MG63 (cell line): ENCODE measurements around the gene ACACA. TPM values are rescaled to one million over a fixed set of nuclear protein-coding genes. Genes with fewer than 3 reads are reported as not detected.
"Not testable (repeated sequence)": the region's sequence is repeated elsewhere in the genome, so short reads cannot be mapped to it uniquely, and the experiment has no call there.

Experiments used
- DNase-seq: peaks from one replicate; pipeline ENCODE4 v3.0.0-alpha.2; 2020
- H3K27me3 ChIP-seq: fragments of 250-450 bp; sonication (Bioruptor Pico); 2 replicates; pipeline ENCODE4 v1.5.1; 2020; ENCODE audit warnings: mild to moderate bottlenecking, moderate library complexity
- H3K36me3 ChIP-seq: fragments of 250-450 bp; sonication (Bioruptor Pico); 2 replicates; pipeline ENCODE4 v1.5.1; 2020; ENCODE audit warnings: mild to moderate bottlenecking, moderate library complexity
- H3K4me3 ChIP-seq: fragments of 250-450 bp; sonication (Bioruptor Pico); 2 replicates; pipeline ENCODE4 v1.5.1; 2020; ENCODE audit warnings: mild to moderate bottlenecking, moderate library complexity
- H3K9me3 ChIP-seq: fragments of 250-450 bp; sonication (Bioruptor Pico); 2 replicates; pipeline ENCODE4 v1.5.1; 2020; ENCODE audit warnings: mild to moderate bottlenecking, moderate library complexity
- total RNA-seq: library from RNA; depleted of rRNA; stranded (reverse); fragments of >200 nt; shearing (Covaris generic); gene quantifications from 2 replicates; pipeline ENCODE4 v1.2.3, GENCODE V29; 2014; ENCODE audit warnings: low replicate concordance

ACACA gene
- total RNA-seq, 1 experiment from 2014 or later: 53.7 TPM

DNA sequence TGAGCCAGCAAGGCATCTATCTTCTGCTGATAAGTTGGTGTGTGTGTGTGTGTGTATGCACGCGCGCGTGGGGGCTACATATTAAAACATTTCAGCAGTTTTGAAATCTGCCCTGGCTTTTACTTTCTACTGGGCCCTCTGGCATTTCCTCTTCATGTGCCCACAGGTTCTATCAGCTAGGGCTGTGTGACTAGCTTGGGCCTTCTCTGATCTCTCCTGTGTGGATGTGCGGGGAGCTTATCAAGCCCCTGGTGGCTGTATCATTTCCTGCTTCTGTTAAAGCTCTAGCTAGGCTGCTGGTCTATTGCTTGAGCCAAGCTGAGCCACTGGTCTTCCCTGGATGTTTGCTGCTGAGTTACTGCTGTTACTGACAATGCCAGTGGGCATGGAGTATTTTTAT is 325.3 kb downstream of the ACACA start:
- H3K4me3 ChIP-seq: no peak overlapping the region
- no peak for DNase-seq
- H3K9me3 ChIP-seq: peaks cover 4% of the 10 kb centered on the region; the same call in 1 of the 2 replicates
- no peaks in the 10 kb centered on the region for H3K27me3 ChIP-seq
- H3K36me3 ChIP-seq: peaks cover 30% of the 10 kb centered on the region

DNA sequence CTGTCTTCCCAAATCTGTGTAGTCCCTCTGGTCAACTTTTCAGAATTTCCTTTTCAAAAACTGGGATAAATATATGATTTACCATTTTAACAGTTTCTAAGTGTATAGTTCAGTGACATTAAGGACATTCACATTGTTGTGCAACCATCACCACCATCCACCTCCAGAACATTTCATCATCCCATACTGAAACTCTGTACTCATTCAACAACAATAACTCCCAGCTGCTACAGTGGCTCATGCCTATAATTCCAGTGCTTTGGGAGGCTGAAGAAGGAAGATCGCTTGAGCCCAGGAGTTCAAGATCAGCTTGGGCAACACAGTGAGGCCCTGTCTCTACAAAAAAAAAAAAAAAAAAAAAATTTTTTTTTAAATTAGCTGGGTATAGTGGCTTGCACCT is 326.9 kb downstream of the ACACA start:
- peaks cover 15% of the 10 kb centered on the region for H3K36me3 ChIP-seq
- no peaks in the 10 kb centered on the region for H3K27me3 ChIP-seq
- no peak overlapping the region for H3K4me3 ChIP-seq
- no peak for DNase-seq
- H3K9me3 ChIP-seq: peaks cover 4% of the 10 kb centered on the region; the same call in 1 of the 2 replicates

DNA sequence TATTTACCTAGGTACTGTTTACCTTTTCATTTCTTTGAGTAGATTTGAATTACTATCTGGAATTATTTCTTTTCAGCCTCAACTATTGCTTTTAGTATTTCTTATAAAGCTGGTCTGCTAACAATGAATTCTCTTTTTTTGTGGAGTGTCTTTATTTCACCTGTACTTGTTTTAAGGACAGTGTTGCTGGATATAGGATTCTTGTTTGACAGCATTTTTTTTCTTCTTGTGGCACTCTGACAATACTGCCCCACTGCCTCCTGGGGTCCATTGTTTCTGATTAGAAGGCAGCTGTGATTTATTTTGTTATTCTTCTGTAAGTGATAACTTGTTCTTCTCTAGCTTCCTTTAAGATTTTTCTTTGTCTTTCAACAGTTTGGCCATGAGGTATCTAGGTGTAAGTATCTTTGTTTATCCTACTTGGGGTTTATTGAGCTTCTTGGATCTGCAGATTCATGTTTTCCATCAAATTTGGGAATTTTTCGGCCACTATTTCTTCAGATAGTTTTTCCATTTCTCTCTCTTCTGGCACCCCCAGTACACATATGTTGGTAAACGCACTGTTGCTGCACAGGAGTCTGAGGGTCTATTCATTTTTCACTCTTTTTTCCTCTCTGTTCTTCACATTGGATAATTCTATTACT is 327.4 kb downstream of the ACACA start:
- Histone ChIP-seq H3K36me3 (peaks cover 10% of the 10 kb centered on the region), H3K9me3 (peaks cover 4% of the 10 kb centered on the region; the same call in 1 of the 2 replicates)
- DNase-seq: no peak

DNA sequence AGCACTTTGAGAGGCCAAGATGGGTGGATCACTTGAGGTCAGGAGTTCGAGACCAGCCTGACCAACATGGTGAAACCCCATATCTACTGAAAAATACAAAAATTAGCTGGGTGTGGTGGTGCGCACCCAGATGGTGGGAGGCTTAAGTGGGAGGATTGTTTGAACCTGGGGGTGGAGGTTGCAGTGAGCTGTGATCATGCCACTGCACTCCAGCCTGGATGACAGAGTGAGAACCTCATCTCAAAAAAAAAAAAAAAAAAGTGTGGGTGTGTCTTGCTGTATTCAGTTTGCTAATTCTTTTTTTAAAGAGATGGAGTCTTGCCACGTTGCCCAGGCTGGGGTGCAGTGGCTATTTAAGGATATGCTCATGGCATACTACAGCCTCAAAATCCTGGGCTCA is 333.2 kb downstream of the ACACA start:
- DNase-seq, H3K36me3 ChIP-seq, H3K9me3 ChIP-seq, H3K4me3 ChIP-seq, H3K27me3 ChIP-seq: not testable (repeated sequence)

More for the DNA sequence above, 327.4 kb downstream of the ACACA start:
- Histone ChIP-seq H3K27me3 (no peaks in the 10 kb centered on the region), H3K4me3 (no peak overlapping the region)

DNA sequence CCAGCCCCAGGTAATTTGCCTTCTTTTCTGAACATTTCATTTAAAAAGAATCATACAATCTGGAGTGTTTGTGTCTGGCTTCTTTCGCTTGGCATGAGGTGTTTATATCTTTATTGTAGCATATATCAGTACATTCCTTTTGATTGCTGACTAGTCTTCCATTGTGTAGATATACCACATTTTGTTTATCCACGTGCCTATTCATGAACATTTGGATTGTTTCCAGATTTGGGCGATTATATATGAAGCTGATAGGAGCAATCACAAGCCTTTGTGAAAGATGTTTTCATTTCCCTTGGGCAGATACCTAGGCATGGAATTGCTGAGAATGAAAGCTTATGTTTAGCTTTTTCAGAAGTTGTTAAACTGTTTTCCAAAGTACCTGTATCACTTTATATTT is 337.5 kb downstream of the ACACA start:
- no peak for DNase-seq
- H3K9me3 ChIP-seq: no peaks in the 10 kb centered on the region

DNA sequence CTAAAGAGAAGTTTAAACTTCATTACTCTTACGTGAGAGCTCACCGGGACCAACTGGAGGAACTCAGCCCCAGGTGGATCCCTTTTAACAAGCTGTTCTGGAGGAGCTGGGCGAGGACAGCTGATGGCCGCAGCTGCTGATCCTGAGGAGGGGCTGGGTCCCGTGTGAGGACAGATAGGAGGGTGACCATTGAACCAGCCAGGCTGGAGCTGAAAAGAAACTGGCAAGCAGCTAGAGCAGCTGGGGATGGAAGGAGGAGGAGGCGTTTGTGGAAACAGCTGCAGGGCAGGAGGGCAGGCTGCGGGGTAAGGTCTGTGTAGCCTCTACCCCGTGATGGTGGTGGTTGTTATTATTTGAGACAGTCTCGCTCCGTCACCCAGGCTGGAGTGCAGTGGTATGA is 338.4 kb downstream of the ACACA start:
- Histone ChIP-seq H3K36me3 (no peaks in the 10 kb centered on the region), H3K27me3 (no peaks in the 10 kb centered on the region), H3K4me3 (no peak overlapping the region), H3K9me3 (no peaks in the 10 kb centered on the region)
- DNase-seq: no peak

More for the DNA sequence above, 337.5 kb downstream of the ACACA start:
- H3K36me3 ChIP-seq: no peaks in the 10 kb centered on the region
- H3K27me3 ChIP-seq: no peaks in the 10 kb centered on the region
- no peak overlapping the region for H3K4me3 ChIP-seq

DNA sequence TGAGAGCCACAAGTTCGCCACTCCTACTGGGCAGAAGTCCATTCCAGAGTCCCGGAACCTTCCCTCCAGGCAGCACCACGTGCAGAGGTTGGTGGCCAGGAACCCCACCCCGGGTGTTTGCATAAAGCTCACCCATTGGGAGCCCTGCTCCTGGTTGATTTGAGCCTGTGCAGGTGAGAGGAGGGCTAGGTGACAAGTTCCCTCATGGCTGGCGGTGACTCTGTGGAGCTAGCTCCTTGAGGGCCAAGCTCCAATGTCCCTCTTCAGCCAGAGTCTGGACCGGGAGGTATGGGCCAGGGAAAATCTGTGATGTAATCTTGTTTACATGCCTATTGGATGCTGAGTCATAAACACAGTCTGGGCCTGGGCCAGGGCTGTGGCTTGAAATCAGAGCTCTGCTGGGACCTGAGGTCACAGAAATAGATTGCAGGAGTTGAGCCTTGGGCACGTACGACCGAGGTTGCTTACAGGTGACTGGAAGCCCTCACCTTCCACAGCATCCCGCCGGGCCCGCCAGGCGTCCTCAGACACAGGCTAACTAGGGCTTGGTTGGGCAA is 339.0 kb downstream of the ACACA start:
- H3K36me3 ChIP-seq: no peaks in the 10 kb centered on the region
- DNase-seq: peak; percentile 88
- H3K9me3 ChIP-seq: no peaks in the 10 kb centered on the region
- no peak overlapping the region for H3K4me3 ChIP-seq
- no peaks in the 10 kb centered on the region for H3K27me3 ChIP-seq

DNA sequence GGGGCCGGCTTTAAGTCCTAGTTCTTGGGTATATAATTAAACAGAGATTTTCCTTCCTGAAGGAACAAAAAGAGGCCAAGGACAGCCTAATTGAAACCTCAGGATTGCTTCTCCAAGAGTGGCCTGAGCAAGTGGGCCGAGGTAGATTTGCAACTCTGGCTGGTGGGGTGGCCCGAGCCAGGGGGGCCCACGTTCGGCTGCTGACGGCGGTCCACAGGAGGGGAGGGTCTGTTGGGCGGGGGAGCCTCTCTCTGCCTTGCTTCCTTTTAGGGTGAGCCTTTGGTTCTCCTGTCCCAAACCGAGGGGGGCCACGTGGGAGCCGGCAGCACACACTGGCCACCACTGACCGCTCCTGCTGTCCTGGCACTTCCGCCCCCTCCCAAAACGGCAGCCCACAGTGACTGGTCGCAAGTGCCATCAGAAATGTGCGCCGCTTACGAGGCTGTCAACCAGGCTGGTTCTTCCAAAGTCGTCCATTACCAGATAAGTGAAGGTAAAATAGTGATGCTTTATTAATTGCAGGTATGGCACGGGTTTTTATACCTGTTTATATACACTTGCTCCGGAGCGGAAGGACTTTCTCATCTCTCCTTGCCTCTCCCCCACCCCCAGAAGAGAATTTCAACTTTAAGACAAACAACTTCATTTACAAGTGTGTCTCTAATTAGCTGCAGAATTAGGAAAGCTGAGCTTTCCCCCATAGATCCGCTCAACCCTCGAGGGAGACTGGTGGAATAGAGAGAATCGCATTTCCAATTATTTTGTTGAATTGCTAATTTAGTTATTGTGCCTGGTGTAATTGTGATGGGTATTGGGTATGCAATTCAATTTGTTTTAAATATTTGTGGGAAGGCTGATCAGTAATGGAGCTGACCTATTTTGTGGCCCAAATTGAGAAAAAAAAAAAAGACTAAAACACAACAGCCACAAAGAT is 340.0 kb downstream of the ACACA start:
- Histone ChIP-seq H3K27me3 (no peaks in the 10 kb centered on the region), H3K4me3 (no peak overlapping the region), H3K36me3 (no peaks in the 10 kb centered on the region), H3K9me3 (no peaks in the 10 kb centered on the region)
- no peak for DNase-seq

DNA sequence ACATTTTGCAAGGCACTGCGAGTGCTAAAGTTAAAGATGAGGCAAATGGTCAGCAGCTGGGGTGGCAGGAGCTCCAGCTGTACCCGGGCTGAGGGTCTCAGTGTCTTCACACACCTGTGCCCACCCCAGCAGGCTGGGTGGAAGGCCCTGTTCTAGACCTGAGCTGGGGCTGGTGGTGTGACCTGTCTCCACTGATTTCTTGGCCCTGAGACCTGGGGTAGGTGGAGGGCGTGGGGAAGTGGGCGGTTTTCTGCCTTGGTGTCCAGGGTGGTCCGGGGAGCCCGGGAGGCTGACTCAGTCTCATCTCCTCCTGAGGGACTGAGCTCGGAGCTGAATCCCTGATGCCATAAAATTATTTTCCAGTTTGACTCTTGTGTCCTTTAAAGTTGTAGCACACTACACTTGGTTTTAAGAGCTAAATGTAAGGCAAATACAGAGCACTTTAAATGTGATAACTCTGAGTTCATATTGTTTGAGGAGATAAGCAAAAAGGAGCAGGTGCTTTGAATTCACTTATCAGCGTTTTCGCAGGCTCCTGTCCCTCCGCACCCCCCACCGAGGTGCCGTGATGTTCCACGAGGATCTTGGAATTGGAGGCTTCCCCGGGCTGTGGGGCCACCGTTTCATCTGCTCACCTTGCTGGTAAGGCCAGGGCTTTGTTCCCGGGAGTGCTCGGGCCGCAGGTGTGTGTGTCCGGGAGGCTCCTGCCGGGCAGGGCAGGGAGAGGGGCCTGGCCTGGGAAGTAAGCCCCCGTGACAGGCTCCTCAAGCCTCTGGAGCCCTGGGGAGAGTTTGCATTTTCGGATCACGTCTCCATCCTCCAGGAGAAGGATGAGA is 340.9 kb downstream of the ACACA start:
- Histone ChIP-seq H3K27me3 (no peaks in the 10 kb centered on the region), H3K36me3 (no peaks in the 10 kb centered on the region), H3K4me3 (no peak overlapping the region), H3K9me3 (no peaks in the 10 kb centered on the region)
- no peak for DNase-seq

DNA sequence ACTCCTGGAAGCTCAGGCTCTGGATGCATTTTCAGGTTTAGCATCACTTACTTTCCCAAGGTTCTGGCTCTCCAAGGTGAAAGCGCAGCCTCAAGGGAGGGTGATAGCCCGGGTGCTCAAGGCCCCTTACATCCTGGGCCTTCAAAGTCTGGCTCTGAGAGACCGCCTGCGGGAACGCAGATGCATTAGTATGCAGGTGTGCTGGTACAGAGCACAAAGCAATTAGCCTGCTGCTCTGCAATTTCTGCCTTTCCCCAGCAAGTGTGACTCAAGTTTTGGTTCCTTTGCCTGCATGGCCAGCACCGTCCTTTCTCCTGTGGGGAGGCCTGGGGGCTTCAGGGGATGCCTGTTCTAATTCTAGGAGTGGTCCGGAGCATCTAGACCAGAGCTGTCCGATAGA is 341.7 kb downstream of the ACACA start:
- Histone ChIP-seq H3K36me3 (no peaks in the 10 kb centered on the region), H3K9me3 (no peaks in the 10 kb centered on the region), H3K27me3 (no peaks in the 10 kb centered on the region), H3K4me3 (no peak overlapping the region)
- no peak for DNase-seq

DNA sequence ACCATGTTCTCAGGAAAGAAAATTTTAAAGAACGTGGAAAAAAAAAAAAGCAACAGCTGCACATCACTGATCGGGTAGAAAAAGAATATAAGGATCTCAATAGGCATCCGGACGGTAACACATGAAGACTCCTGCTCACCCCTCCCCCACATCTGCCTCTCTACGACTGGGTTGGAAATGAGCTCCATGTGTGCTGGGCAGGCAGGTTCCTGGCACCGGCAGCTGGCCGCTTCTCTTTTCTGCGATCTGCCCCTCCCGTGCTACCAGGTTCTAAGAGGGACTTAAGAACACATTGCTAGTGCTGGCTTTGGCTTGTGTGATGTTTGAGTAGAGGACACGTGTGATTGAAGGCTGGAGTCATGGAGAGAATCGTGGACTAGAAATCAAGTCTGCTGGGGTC is 342.4 kb downstream of the ACACA start:
- Histone ChIP-seq H3K27me3 (no peaks in the 10 kb centered on the region), H3K4me3 (no peak overlapping the region), H3K36me3 (no peaks in the 10 kb centered on the region), H3K9me3 (no peaks in the 10 kb centered on the region)
- DNase-seq: no peak

DNA sequence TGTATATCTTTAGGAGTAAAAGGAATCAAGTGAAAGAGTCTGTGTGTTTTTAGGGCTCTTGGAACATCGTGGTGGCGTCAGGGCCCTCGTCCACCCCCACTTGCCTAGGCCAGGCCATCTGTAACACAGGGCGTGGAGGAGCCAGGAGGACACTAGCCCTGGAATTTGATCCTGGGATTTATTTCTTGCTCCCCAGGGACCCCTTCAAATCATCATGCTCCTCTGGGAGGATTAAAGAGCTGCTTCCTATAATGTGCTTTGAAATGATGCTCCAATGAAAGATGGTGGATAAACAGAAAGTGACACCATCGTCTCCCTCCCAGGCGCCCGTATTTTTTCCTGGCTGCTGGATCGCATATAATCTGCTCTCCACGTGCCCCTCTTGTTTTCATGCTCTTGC is 344.6 kb downstream of the ACACA start:
- no peak overlapping the region for H3K4me3 ChIP-seq

DNA sequence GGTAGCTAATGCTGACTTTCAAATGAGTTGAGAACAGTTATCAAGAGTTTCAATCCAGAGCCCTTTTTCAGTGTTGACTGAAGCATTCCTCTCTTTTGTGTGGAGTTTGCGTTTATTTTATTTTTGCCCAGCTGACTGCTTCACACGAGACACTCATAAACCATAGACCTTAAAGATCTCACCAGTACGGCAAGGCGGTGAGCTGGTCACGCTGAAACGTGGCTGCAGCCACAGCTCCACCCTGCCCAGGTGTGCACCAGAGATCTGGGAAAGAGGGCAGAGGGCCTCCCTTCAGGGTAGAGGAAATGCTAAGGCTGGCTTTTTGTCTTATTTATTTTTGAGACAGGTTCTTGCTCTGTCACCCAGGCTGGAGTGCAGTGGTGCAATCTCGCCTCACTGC is 345.7 kb downstream of the ACACA start:
- no peak for DNase-seq
- Histone ChIP-seq H3K36me3 (peaks cover 9% of the 10 kb centered on the region), H3K9me3 (no peaks in the 10 kb centered on the region), H3K27me3 (no peaks in the 10 kb centered on the region), H3K4me3 (no peak overlapping the region)

More for the DNA sequence above, 344.6 kb downstream of the ACACA start:
- H3K27me3 ChIP-seq: no peaks in the 10 kb centered on the region
- H3K36me3 ChIP-seq: peaks cover 6% of the 10 kb centered on the region
- H3K9me3 ChIP-seq: no peaks in the 10 kb centered on the region
- DNase-seq: no peak

DNA sequence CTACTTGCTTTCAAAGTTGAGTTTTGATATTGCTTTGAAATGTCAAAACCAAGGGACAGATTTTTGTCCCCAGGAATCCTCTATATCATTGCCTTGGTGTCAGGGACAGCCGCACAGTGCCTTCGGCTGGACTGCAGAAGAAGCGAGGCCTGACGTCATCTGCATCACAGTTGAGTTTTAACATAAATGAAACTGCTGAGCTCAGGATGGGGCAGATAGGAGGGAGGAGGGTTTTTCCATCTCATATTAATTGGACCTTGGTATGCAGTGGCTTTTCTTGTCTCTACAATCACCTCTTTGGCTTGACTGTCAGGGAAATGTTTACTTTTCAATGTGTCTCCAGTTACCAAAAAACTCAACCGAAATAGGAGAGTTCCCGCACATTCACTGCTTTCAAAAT is 346.5 kb downstream of the ACACA start:
- Histone ChIP-seq H3K4me3 (no peak overlapping the region), H3K36me3 (peaks cover 9% of the 10 kb centered on the region), H3K27me3 (no peaks in the 10 kb centered on the region), H3K9me3 (no peaks in the 10 kb centered on the region)
- no peak for DNase-seq

DNA sequence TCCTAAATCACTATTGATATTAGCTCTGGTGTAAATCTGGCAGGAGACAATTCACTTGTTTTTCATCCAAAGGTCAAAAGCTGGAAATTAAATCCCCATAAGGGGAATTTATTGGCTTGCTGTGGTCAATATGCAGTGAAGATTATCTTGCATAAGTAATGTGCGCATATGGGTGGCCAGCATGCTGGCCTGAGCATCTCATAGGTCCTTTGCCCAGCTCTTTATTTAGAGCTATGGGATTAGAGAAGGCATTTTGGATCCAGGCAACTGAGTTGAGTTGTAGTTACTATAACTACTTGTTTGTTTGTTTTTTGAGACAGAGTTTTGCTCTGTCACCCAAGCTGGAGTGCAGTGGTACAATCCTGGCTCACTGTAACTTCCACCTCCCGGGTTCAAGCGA is 347.1 kb downstream of the ACACA start:
- H3K4me3 ChIP-seq: no peak overlapping the region
- no peaks in the 10 kb centered on the region for H3K27me3 ChIP-seq
- no peak for DNase-seq
- H3K9me3 ChIP-seq: no peaks in the 10 kb centered on the region
- H3K36me3 ChIP-seq: peaks cover 9% of the 10 kb centered on the region

DNA sequence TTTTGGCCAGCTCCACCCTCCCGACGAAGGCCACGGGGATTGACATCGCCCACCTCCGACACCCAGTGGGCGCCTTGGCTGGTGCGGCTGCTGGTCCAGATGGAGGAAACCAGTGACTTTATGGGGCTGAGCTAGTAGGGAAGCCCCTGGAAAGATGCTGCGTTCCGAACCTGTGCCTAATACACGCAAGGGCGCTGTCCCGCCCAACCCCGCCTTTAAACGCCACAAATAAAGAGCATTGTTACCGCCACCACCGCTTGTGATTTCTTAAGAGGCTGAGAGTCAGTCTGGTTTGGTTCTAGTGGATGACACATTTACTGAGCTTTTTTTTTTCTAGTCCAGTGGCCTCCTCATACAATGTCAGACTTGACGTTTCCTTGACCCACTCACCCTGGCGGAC is 350.0 kb downstream of the ACACA start:
- DNase-seq: no peak
- Histone ChIP-seq H3K36me3 (peaks cover 16% of the 10 kb centered on the region), H3K27me3 (no peaks in the 10 kb centered on the region), H3K4me3 (no peak overlapping the region), H3K9me3 (no peaks in the 10 kb centered on the region)

DNA sequence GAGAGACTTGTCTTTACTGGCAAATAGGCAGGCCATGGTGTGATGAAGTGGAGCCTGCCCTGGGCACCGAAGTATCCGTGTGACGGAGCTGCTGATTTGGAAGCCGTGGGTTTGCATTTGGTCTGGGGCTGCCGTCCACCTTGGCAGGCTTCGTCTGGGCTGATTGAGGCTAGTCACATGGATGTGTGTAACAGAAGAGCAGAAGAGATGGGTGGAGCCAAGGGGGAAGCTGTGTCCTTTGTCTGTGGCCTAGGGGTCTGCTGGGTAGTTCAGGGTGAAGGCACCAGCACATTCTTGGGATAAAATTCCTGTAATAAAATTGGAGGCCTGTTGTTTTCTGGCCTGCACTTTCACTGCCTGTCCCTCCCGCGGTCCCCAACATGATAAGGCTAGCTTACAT is 351.7 kb downstream of the ACACA start:
- Histone ChIP-seq H3K9me3 (no peaks in the 10 kb centered on the region), H3K27me3 (no peaks in the 10 kb centered on the region), H3K36me3 (peaks cover 25% of the 10 kb centered on the region), H3K4me3 (no peak overlapping the region)
- DNase-seq: no peak
